ENCODE measurements around the gene RPS15. TPM values are rescaled to one million over a fixed set of nuclear protein-coding genes. Genes with fewer than 3 reads are reported as not detected.

The RPS15 gene
- polyA plus RNA-seq, 1 of the 3 experiments (the other 2 are of a cell fraction) = 3,749 TPM

GRCh38 chr19:1389033-1389940, 48.9 kb upstream of the RPS15 start:
- Histone ChIP-seq H3K27me3 (ENCODE audit: insufficient read depth) (no peaks in the 10 kb centered on the region), H2AFZ (ENCODE audit: low read depth) (no peak overlapping the region), H3K79me2 (ENCODE audit: insufficient read depth) (peaks cover 14% of the 10 kb centered on the region), H3K4me1 (ENCODE audit: control insufficient read depth in 1 of 2, insufficient read depth in 2 of 2, low read depth in 1 of 2, low read length in 1 of 2) (peaks cover 0 to 5% of the 10 kb centered on the region in 2 experiments; a peak in 1 of 4 replicates), H3K36me3 (replicated peaks in 1 of 2; ENCODE audit: control insufficient read depth in 1 of 2, insufficient read depth in 2 of 2, low read length in 1 of 2) (peaks cover 0 to 15% of the 10 kb centered on the region in 2 experiments), H4K20me1 (ENCODE audit: insufficient read depth) (no peaks in the 10 kb centered on the region), H3K9me3 (no peaks in the 10 kb centered on the region), H3K9ac (no peak overlapping the region), H3F3A (replicated peaks; ENCODE audit: insufficient read depth) (peaks cover 7% of the 10 kb centered on the region), H3K9me2 (no peaks in the 10 kb centered on the region), H3K4me3 (ENCODE audit: low read depth in 2 of 2, low read length in 1 of 2) (no peak overlapping the region), H3K4me2 (no peak overlapping the region), H3K27ac (ENCODE audit: low read depth in 2 of 2, low read length in 1 of 2) (no peak overlapping the region)
- ChIA-PET CTCF (no interaction called here), POLR2A (no interaction called here)
- DNase-seq = no peak
- 93% methylated on average over 38 of the region's 39 CpGs for WGBS (ENCODE audit: low lambda C conversion rate)
- no peak for TF ChIP-seq RAD21 (IDR thresholded peaks at IDR 0.05; ENCODE audit: low read length)
- no peak for TF ChIP-seq ELF1 (IDR thresholded peaks at IDR 0.05)
- no peak for TF ChIP-seq USF2 (IDR thresholded peaks at IDR 0.05; ENCODE audit: borderline replicate concordance, low read depth, low read length)
- TF ChIP-seq EZH2phosphoT487 (IDR thresholded peaks at IDR 0.05; ENCODE audit: borderline replicate concordance, low read depth) = no peak
- no peak for TF ChIP-seq MAX (IDR thresholded peaks at IDR 0.05; ENCODE audit: low read depth)
- no peak for TF ChIP-seq NRF1 (IDR thresholded peaks at IDR 0.05; ENCODE audit: low read depth, low read length)
- no peak for TF ChIP-seq JUND (IDR thresholded peaks at IDR 0.05)
- no peak for TF ChIP-seq POLR2AphosphoS5 (IDR thresholded peaks at IDR 0.05; ENCODE audit: low read depth, low read length)
- TF ChIP-seq FOSL2 (IDR thresholded peaks at IDR 0.05; ENCODE audit: borderline replicate concordance, low read depth) = no peak
- no peak for TF ChIP-seq REST (IDR thresholded peaks at IDR 0.05; ENCODE audit: low read depth, low read length)
- no peak for TF ChIP-seq USF1 (IDR thresholded peaks at IDR 0.05; ENCODE audit: borderline replicate concordance, low read depth)
- TF ChIP-seq NFIC (IDR thresholded peaks at IDR 0.05; ENCODE audit: borderline replicate concordance) = no peak
- TF ChIP-seq TAF1 (IDR thresholded peaks at IDR 0.05; ENCODE audit: borderline replicate concordance, low read depth, low read length) = no peak
- TF ChIP-seq RCOR1 (IDR thresholded peaks at IDR 0.05; ENCODE audit: low read length) = no peak

All from SK-N-SH (cell line).